GM10266 (cell line): ENCODE results near the gene PPP1R11.
A peak's percentile ranks its signal among the peaks of the same experiment; 100 is the strongest.

Experiments used
- DNase-seq: peaks from one replicate; pipeline ENCODE4 v3.0.0; 2012; ENCODE audit errors: extremely low spot score
- TF ChIP-seq, protein P1 (sequence below): IDR thresholded peaks from 2 replicates; pipeline ENCODE4 v1.5.1; 2012; ENCODE audit warnings: mild to moderate bottlenecking, low read depth; ENCODE audit not compliant: control insufficient read depth, insufficient read depth; ENCODE audit errors: missing control alignments

PPP1R11 gene

GRCh38 chr6:30043744-30044143 is 23.3 kb upstream of the PPP1R11 start:
- TF ChIP-seq, protein P1, sequence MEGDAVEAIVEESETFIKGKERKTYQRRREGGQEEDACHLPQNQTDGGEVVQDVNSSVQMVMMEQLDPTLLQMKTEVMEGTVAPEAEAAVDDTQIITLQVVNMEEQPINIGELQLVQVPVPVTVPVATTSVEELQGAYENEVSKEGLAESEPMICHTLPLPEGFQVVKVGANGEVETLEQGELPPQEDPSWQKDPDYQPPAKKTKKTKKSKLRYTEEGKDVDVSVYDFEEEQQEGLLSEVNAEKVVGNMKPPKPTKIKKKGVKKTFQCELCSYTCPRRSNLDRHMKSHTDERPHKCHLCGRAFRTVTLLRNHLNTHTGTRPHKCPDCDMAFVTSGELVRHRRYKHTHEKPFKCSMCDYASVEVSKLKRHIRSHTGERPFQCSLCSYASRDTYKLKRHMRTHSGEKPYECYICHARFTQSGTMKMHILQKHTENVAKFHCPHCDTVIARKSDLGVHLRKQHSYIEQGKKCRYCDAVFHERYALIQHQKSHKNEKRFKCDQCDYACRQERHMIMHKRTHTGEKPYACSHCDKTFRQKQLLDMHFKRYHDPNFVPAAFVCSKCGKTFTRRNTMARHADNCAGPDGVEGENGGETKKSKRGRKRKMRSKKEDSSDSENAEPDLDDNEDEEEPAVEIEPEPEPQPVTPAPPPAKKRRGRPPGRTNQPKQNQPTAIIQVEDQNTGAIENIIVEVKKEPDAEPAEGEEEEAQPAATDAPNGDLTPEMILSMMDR = no peak
- no peak for DNase-seq

DNA sequence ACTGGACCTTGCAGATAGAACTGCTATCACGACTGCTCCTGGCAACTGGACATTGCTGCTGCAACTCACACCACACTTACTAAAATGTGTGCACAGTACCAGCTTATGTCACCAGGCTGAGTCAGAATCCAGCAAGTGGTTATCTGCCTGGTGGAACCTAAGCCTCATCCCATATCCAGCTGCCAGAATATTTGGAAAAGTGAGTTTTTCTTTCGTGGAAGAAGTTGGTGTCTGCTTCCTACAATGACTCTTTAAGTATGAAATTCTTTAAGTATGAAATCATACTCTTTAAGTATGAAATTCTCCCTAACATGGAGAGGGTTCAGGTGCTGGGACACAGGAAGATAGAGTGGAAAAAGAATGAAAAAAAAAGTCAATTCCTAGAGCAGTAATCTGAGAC is 22.4 kb upstream of the PPP1R11 start:
- TF ChIP-seq, protein P1 = no peak
- no peak for DNase-seq

DNA sequence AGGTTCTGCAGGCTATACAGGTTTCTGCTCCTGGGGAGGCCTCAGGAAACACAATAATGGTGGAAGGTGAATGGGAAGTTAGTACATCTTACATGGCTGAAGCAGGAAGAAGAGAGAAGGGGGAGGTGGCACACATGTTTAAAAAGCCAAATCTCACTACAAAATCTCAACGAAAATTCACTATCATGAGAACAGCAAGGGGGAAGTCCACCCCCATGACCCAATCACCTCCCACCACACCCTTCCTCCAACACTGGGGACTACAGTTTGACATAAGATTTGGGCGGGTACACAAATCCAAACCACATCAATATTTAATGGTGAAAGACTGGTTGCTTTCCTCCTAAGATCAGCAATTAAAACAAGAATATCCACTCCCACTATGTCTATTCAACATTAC is 19.8 kb upstream of the PPP1R11 start:
- TF ChIP-seq, protein P1 = no peak
- DNase-seq = no peak

- no peak for DNase-seq
- TF ChIP-seq, protein P1 = no peak
These were observed 13.3 kb upstream of the PPP1R11 start for GRCh38 chr6:30053682-30054081.

DNA sequence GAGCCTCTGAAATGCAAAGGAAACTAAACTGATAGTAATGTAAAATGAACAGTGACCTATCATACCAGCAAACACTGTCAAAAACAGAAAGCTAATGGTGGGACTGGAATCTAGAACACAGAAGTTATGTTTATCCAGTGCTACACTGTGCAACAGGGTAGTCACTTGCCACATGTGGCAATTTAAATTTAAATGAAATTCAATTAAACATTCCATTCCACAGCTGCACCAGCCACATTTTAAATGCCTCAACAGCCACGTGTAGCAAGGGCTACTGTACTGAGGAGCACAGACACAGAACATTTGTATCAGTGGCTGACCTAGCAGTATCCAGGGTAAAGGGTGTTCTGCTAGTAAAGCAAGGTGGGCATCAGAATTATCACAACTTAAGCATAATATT is 11.5 kb upstream of the PPP1R11 start:
- TF ChIP-seq, protein P1 = no peak
- no peak for DNase-seq

DNA sequence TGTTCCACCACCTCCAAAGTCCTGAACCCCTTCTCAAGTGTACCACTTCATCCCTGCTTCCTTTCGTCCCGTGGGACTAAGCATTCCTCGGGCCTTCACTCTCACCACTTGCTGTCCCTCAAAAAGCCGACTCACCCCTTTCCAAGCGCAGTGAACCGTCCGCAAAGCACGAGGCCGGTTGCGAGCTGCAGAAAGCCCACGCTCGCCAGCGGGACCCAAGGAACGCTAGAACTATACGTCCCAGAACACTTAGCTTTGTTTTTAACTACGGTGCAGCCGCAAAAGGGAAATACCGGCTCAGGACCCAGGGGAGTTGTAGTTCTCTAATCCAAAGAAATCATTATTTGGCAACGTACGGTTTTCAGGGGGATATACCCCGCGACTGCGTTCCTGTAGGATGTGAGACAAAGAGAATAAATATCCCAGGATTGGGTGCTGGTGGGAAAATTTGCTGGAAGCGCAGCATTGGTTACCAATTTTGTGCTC is 6.3 kb upstream of the PPP1R11 start:
- peak; percentile 10 for DNase-seq

GRCh38 chr6:30061092-30061857 is 5.7 kb upstream of the PPP1R11 start, which contains the start of gene POLR1H:
Gene POLR1H (plus strand): TSS chr6:30061265. CDS start chr6:30061525, 260 bp downstream.
- TF ChIP-seq, protein P1 = no peak

More for the DNA sequence above, 6.3 kb upstream of the PPP1R11 start:
- TF ChIP-seq, protein P1 = no peak

More at GRCh38 chr6:30061092-30061857, 5.7 kb upstream of the PPP1R11 start, which contains the start of gene POLR1H:
- DNase-seq = peak; percentile 88
